Osteoblast (primary cell): ENCODE results near the gene IL37. TPM values are rescaled to one million over a fixed set of nuclear protein-coding genes. Genes with fewer than 3 reads are reported as not detected.

Experiments used
- DNase-seq: peaks from one replicate; pipeline ENCODE4 v3.0.0; 2011; ENCODE audit warnings: low spot score, mixed read lengths; ENCODE audit not compliant: insufficient read length; ENCODE audit errors: missing footprints
- H2AFZ ChIP-seq: 2 replicates; pipeline ENCODE4 v1.6.0; 2011; ENCODE audit warnings: mild to moderate bottlenecking, low read length
- H3K27ac ChIP-seq: 2 replicates; pipeline ENCODE4 v1.5.1; 2011; ENCODE audit warnings: mild to moderate bottlenecking, low read depth, low read length, moderate library complexity
- H3K27me3 ChIP-seq: 2 replicates; pipeline ENCODE4 v1.6.0; 2012; ENCODE audit warnings: mild to moderate bottlenecking, control low read depth, inconsistent platforms, low read length, moderate library complexity; ENCODE audit not compliant: insufficient read depth
- H3K36me3 ChIP-seq: 2 replicates; pipeline ENCODE4 v1.5.1; 2011; ENCODE audit warnings: mild to moderate bottlenecking, low read length, control low read depth, moderate library complexity; ENCODE audit not compliant: insufficient read depth
- H3K4me1 ChIP-seq: 2 replicates; pipeline ENCODE4 v1.5.1; 2011; ENCODE audit warnings: mild to moderate bottlenecking, low read length, control low read depth, moderate library complexity; ENCODE audit not compliant: insufficient read depth
- H3K4me2 ChIP-seq: 2 replicates; pipeline ENCODE4 v1.6.0; 2011; ENCODE audit warnings: mild to moderate bottlenecking, low read length; ENCODE audit not compliant: insufficient read depth
- H3K4me3 ChIP-seq: fragments of 200-600 bp; sonication (generic); 3 replicates; pipeline ENCODE4 v1.5.1; 2012; ENCODE audit warnings: mild to moderate bottlenecking, low read length, inconsistent platforms; ENCODE audit not compliant: insufficient read depth
- H3K79me2 ChIP-seq: 2 replicates; pipeline ENCODE4 v1.6.0; 2012; ENCODE audit warnings: mild to moderate bottlenecking, low read length, control low read depth, inconsistent platforms; ENCODE audit not compliant: insufficient read depth
- H3K9me3 ChIP-seq: 2 replicates; pipeline ENCODE4 v1.5.1; 2011; ENCODE audit warnings: low read depth, low read length, control low read depth
- H4K20me1 ChIP-seq: 2 replicates; pipeline ENCODE4 v1.6.0; 2012; ENCODE audit warnings: mild to moderate bottlenecking, low read length, control low read depth; ENCODE audit not compliant: insufficient read depth
- total RNA-seq: library from RNA; depleted of rRNA; stranded (reverse); fragments of >200 nt; gene quantifications from 2 replicates; pipeline ENCODE4 v1.2.3, GENCODE V29; 2012
- TF ChIP-seq, protein P1 (sequence below): IDR thresholded peaks from 2 replicates; pipeline ENCODE4 v1.5.1; 2011; ENCODE audit warnings: mild to moderate bottlenecking, low read depth, low read length, moderate library complexity; ENCODE audit errors: extremely low read depth

IL37 gene
- total RNA-seq, 1 donor: not detected

DNA sequence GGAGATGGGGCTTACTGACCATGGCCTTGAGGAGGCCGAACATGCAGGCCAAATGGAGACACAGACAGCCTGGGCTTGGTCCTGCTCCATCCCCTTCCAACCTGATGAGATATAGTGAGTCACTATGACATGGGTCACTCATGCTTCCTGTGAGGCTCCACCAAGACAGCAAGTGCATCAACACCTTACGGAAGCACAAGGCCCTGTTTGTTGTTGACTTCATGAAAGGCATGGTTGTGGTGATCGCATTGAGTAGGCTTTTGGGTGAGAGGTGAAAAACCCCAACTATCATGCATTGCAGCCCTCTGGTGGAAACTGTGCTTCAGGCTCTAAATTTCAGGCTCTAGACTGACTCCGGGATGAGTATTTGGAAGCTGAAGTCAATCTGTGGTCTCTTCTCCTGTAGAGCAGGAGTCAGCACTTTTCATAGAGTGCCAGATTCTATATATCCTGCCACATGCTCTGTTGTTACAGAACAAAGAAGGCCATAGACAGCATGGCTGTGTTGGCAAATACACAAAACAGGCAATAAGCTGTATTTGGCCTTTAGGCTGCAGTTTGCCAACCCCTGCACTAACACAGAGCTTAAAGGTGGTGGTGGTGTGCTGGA lies 10.1 kb downstream of the IL37 start:
- no peak for DNase-seq
- Histone ChIP-seq H3K79me2 (no peaks in the 10 kb centered on the region), H3K4me2 (no peak overlapping the region), H4K20me1 (no peaks in the 10 kb centered on the region), H3K4me3 (no peak overlapping the region), H3K9me3 (peaks cover 1% of the 10 kb centered on the region), H3K36me3 (no peaks in the 10 kb centered on the region), H3K4me1 (no peaks in the 10 kb centered on the region), H2AFZ (no peak overlapping the region), H3K27me3 (peaks cover 29% of the 10 kb centered on the region), H3K27ac (no peak overlapping the region)
- TF ChIP-seq, protein P1, sequence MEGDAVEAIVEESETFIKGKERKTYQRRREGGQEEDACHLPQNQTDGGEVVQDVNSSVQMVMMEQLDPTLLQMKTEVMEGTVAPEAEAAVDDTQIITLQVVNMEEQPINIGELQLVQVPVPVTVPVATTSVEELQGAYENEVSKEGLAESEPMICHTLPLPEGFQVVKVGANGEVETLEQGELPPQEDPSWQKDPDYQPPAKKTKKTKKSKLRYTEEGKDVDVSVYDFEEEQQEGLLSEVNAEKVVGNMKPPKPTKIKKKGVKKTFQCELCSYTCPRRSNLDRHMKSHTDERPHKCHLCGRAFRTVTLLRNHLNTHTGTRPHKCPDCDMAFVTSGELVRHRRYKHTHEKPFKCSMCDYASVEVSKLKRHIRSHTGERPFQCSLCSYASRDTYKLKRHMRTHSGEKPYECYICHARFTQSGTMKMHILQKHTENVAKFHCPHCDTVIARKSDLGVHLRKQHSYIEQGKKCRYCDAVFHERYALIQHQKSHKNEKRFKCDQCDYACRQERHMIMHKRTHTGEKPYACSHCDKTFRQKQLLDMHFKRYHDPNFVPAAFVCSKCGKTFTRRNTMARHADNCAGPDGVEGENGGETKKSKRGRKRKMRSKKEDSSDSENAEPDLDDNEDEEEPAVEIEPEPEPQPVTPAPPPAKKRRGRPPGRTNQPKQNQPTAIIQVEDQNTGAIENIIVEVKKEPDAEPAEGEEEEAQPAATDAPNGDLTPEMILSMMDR: no peak

DNA sequence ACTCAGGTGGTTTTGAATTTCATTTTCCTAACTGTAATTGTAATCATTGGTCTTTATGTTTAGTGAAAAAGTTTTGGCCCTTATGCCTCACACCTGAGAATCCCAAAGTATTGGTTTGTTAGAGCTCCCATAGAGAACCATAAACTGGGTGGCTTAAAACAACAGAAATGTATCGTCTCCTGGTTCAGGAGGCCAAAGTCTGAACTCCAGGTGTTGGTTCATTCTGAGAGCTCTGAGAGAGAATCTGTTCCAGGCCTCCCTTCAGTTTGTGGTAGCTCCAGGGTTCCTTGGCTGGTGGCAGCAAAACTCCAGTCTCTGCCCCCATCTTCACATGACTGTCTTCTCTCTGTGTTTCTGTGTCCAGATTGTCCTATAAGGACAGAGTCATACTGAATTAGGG lies 11.0 kb downstream of the IL37 start:
- no peak for DNase-seq
- TF ChIP-seq, protein P1: no peak
- no peaks in the 10 kb centered on the region for H4K20me1 ChIP-seq
- H3K79me2 ChIP-seq: no peaks in the 10 kb centered on the region
- H3K9me3 ChIP-seq: peaks cover 1% of the 10 kb centered on the region
- no peak overlapping the region for H2AFZ ChIP-seq
- no peaks in the 10 kb centered on the region for H3K4me1 ChIP-seq
- H3K4me2 ChIP-seq: no peak overlapping the region
- H3K27me3 ChIP-seq: peaks cover 28% of the 10 kb centered on the region
- no peaks in the 10 kb centered on the region for H3K36me3 ChIP-seq
- no peak overlapping the region for H3K27ac ChIP-seq
- no peak overlapping the region for H3K4me3 ChIP-seq

DNA sequence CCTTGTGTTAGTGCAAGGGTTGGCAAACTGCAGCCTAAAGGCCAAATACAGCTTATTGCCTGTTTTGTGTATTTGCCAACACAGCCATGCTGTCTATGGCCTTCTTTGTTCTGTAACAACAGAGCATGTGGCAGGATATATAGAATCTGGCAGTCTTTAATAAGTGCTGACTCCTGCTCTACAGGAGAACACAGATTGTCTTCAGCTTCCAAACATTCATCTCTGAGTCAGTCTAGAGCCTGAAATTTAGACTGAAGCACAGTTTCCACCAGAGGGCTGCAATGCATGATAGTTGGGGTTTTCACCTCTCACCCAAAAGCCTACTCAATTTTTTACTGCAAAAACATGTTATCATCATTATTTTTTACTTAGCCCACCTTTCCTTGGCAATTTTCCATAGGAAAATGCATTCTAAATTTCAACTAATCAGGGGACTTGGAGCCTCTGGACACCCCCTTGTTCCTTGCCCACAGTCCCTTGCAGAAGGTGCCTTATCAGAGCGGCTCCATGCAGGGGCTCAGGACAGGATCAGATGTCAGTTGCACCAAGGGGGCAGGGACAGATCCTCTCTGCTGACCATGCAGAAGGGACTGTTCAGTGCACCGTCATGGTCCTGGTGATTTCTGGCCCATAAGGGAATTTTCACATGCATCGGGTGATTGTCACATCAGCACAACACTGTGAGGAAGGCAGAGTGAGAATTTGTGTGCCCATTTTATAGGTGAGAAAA lies 12.4 kb downstream of the IL37 start:
- Histone ChIP-seq H3K27me3 (peaks cover 20% of the 10 kb centered on the region), H3K27ac (no peak overlapping the region)
- no peak for DNase-seq

DNA sequence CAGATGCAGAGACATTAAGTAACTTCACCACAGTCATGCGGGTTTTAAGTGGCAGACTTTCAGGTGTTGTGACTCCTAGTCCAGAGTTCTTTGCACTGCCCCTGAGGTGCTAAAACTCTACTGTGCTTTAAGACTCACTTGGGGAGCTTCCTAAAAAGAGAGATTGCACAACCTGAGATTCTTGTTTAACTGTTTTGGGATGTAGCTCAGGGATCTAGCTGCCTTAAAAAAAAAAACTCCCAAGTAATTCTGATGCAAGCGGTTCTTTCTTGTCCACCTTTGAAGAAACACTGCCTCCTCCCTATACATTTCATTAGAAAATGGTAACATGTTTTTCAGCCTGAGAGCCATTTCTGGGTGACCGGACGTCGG lies 13.0 kb downstream of the IL37 start:
- H2AFZ ChIP-seq: no peak overlapping the region
- TF ChIP-seq, protein P1: no peak
- H3K27me3 ChIP-seq: peaks cover 24% of the 10 kb centered on the region
- no peak for DNase-seq
- H3K79me2 ChIP-seq: no peaks in the 10 kb centered on the region
- H3K9me3 ChIP-seq: peaks cover 1% of the 10 kb centered on the region
- H3K4me1 ChIP-seq: no peaks in the 10 kb centered on the region
- no peak overlapping the region for H3K4me3 ChIP-seq
- no peak overlapping the region for H3K4me2 ChIP-seq
- H3K27ac ChIP-seq: no peak overlapping the region
- H4K20me1 ChIP-seq: no peaks in the 10 kb centered on the region
- no peaks in the 10 kb centered on the region for H3K36me3 ChIP-seq

More for the DNA sequence above, 12.4 kb downstream of the IL37 start:
- no peak overlapping the region for H3K4me2 ChIP-seq
- peaks cover 1% of the 10 kb centered on the region for H3K9me3 ChIP-seq
- H3K4me1 ChIP-seq: no peaks in the 10 kb centered on the region
- TF ChIP-seq, protein P1: no peak
- no peak overlapping the region for H3K4me3 ChIP-seq
- H3K79me2 ChIP-seq: no peaks in the 10 kb centered on the region
- no peak overlapping the region for H2AFZ ChIP-seq
- no peaks in the 10 kb centered on the region for H4K20me1 ChIP-seq
- no peaks in the 10 kb centered on the region for H3K36me3 ChIP-seq
